HG02884 (cell line): ENCODE results near the gene EIF4E2.

ENCODE experiments used
- ATAC-seq: cut with Tn5 transposase; IDR thresholded peaks from one replicate; pipeline ENCODE4 v1.9.1; 2021; ENCODE audit warnings: mild to moderate bottlenecking, moderate library complexity; ENCODE audit not compliant: unreplicated experiment

Gene EIF4E2

DNA sequence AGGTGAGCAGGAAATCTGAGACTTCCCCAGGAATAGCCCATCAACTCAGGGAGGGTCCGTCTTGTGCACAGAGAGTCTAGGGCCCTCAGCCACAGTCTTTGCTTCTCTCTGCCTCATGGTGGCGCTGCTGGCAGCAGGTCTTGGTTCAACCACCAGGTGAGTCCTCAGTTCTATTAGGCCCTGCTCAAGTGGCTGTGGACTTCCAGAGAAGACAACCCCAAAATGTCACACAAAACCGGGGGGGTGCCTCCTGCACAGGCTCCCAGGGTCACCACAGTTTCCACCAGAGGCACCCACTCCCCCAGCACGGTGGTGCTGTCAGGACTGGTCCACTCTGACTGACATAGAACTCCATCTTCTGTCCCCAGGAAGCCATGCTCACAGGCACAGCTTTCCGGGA is 13.4 kb upstream of the EIF4E2 start:
- no peak for ATAC-seq

- no peak for ATAC-seq
Measured at GRCh38 chr2:232537499-232537898, 13.0 kb upstream of the EIF4E2 start.

GRCh38 chr2:232538671-232539070 is 11.8 kb upstream of the EIF4E2 start:
- ATAC-seq = no peak

GRCh38 chr2:232539298-232540231 is 10.9 kb upstream of the EIF4E2 start, which contains the start of gene CHRNG:
CHRNG (plus strand) TSS chr2:232539692; CDS start chr2:232539748, 56 bp downstream.
- ATAC-seq = no peak

GRCh38 chr2:232540441-232541041 is 9.9 kb upstream of the EIF4E2 start:
- no peak for ATAC-seq

DNA sequence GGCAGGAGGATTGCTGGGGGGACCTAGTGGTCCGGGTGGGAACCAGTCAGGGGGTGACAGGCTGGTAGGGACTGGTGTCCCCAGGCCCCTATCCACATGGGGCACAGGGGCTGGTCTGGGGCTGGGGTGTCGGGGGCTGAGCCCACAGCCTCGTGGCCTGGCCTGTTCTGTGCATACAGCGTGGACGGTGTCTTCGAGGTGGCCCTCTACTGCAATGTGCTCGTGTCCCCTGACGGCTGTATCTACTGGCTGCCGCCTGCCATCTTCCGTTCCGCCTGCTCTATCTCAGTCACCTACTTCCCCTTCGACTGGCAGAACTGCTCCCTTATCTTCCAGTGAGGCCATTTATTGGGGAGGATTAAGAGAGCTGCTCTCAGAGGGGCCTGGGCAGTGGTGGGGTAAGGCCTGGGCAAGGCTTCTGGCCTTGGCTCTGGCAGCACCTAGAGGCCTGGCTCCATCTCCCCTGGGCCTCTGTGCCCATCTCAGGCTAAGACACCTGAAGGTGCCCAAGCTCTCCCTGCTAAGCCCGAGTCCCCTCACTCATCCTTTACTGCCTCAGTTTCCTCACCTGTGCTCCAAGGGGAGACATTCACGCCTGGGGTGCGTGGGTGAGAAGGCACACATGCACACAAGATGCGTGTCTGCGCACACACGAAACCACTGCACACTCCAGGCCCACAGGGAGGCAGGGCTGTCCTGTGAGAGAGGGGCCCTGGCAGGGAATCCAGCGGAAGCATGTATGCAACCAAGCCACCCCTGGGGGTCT is 9.1 kb upstream of the EIF4E2 start:
- no peak for ATAC-seq

DNA sequence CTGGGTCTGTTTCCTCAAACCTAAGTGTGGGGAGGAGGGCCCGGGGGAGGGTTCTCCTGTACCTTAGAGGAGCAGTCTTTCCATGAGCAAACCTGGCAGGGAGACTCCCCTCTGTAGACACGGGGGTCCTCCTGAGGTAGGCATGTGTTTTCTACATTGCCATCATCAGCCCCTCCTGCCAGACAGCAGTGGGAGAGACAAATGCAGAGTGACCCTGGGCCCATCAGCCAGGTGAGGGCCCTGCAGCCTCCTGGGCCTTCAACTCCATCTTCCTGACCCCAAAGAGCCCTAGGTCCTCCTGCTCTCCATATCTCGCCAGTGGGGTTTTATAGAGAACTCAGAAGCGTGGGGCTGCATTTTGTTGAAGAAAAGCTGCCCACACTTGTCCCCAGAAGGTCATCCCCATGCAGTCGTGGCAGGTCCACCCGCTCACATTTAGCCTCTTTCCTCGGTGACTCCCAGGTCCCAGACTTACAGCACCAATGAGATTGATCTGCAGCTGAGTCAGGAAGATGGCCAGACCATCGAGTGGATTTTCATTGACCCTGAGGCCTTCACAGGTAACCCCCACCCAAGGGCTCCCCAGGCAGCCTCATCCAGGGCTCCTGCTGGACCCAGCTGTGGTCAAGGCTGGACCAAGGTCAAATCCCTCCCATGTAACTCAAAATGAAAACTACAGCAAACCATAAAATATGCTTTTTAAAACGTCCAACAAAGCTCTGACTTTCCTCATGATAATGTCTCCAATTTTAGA is 8.4 kb upstream of the EIF4E2 start:
- ATAC-seq = no peak

- no peak for ATAC-seq
Measured at GRCh38 chr2:232542715-232543467, 7.6 kb upstream of the EIF4E2 start.

DNA sequence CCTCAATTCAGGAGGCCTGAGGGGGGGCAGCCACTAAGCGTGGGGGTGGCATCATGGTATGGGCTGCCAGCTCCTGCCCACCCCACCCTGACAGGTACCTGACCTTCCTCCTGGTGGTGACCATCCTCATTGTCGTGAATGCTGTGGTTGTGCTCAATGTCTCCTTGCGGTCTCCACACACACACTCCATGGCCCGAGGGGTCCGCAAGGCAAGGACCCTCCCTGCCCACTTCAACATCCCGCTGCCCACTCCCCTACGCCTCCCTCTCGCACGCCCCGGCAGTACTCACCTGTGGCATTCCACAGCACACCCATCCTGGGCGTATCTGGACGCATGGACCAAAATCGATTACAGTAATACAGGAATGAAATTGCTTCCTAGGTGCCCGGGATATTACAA is 7.0 kb upstream of the EIF4E2 start:
- ATAC-seq = no peak

DNA sequence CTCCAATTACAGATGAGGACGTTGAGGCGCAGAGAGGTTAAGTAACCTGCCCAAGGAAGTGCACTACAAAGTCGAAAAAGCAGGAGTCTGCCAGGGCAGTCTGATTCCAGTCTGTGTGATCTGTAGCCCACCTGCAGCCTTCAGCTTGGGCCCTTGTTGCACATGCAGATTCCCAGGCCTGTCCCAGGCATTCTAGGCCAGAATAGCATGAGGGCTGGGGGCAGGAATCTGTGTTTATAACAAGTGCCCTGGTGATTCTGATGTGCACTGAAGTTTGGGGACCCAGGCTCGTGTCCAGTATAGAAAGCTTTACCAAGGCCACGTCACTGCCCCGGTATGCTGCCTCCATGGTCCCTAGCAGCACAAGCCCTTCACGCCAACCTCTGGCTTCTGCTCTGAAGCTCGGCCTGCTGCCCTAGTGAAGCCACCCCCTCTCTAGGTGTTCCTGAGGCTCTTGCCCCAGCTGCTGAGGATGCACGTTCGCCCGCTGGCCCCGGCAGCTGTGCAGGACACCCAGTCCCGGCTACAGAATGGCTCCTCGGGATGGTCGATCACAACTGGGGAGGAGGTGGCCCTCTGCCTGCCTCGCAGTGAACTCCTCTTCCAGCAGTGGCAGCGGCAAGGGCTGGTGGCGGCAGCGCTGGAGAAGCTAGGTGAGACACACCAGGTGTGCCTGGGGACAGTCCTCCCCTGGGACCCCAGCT is 6.4 kb upstream of the EIF4E2 start:
- no peak for ATAC-seq

GRCh38 chr2:232544674-232545073 is 5.8 kb upstream of the EIF4E2 start:
- no peak for ATAC-seq

- no peak for ATAC-seq
Measured at GRCh38 chr2:232545511-232546375, 4.7 kb upstream of the EIF4E2 start.

DNA sequence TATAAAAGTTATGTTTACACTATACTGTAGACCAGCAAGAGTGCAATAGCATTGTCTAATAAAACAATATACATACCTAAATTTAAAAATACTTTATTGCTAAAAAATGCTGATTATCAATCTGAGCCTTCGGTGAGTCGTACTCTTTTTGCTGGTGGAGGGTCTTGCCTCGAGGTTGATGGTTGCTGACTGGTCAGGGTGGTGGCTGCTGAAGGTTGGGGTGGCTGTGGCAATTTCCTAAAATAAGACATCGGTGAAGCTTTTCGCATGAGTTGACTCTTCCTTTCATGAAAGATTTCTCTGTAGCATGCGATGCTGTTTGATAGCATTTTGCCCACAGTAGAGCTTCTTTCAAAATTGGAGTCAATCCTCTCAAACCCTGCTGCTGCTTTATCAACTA is 2.5 kb upstream of the EIF4E2 start:
- no peak for ATAC-seq

- no peak for ATAC-seq
Measured at GRCh38 chr2:232549655-232550353, 685 bp upstream of the EIF4E2 start.

DNA sequence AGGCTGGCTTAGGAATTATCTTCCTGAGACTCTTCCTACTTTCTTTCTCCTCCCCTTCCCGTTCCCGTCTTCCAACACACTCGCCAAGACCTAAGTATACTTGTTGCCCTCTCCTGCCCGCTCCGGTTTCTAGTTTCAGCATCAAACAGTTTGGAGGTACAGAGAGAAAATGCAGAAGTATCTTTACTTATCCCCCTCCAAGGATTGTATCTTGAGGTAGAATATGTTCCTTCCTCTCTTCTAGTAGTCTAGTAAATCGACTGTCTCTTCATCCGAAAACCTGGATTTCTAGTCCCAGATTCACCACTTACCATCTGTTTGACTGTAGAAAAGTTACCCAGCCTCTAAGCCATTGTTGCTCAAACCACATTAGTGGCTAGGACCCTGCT is 755 bp downstream of the EIF4E2 start:
- no peak for ATAC-seq

- ATAC-seq = no peak
Measured at GRCh38 chr2:232551776-232552175, 1.3 kb downstream of the EIF4E2 start.

GRCh38 chr2:232556426-232556825 is 5.9 kb downstream of the EIF4E2 start:
- no peak for ATAC-seq
